ENCODE results near the gene SLC25A52. TPM values are rescaled to one million over a fixed set of nuclear protein-coding genes. Genes with fewer than 3 reads are reported as not detected.

Gene SLC25A52
- total and polyA plus RNA-seq, 2 experiments from 2014 or later, result not detected

- no peak for TF ChIP-seq ETS1 (IDR thresholded peaks at IDR 0.05)
Measured at GRCh38 chr18:31750273-31750672, 10.4 kb downstream of the SLC25A52 start (continued).

GRCh38 chr18:31746396-31746795 lies 14.3 kb downstream of the SLC25A52 start:
- H3K9me3 Mint-ChIP-seq, result peaks cover 13% of the 10 kb centered on the region
- H3K27ac ChIP-seq (ENCODE audit: low read depth), result no peak overlapping the region
- H3K4me2 ChIP-seq, result no peak overlapping the region
- peaks cover 12% of the 10 kb centered on the region for H3K4me1 Mint-ChIP-seq
- no peaks in the 10 kb centered on the region for H3K79me2 ChIP-seq (replicated peaks; ENCODE audit: insufficient read depth)
- H3K36me3 Mint-ChIP-seq (ENCODE audit: low read depth), result peaks cover 17% of the 10 kb centered on the region; the same call in 2 of the 3 replicates
- DNase-seq (ENCODE audit: low spot score) (no peak), ATAC-seq (no peak)
- H2AFZ ChIP-seq, result no peak overlapping the region
- H3F3A ChIP-seq (replicated peaks; ENCODE audit: low read depth), result no peaks in the 10 kb centered on the region
- H3K4me3 Mint-ChIP-seq, result no peak overlapping the region
- 0 out of 2 replicates have a peak, but pooled peaks cover 5% of the 10 kb centered on the region for H3K36me3 ChIP-seq (ENCODE audit: insufficient read depth)
- no peak overlapping the region for H3K27ac Mint-ChIP-seq
- H3K4me1 ChIP-seq (ENCODE audit: insufficient read depth), result 0 out of 2 replicates have a peak, but pooled peaks cover 10% of the 10 kb centered on the region
- peaks cover 12% of the 10 kb centered on the region for H3K27me3 Mint-ChIP-seq (ENCODE audit: insufficient read depth, low read depth, poor library complexity)
- H3K27me3 ChIP-seq (ENCODE audit: insufficient read depth), result no peaks in the 10 kb centered on the region
- H3K9me2 ChIP-seq (ENCODE audit: insufficient read depth), result 0 out of 2 replicates have a peak, but pooled peaks cover 8% of the 10 kb centered on the region
- H3K4me3 ChIP-seq, result no peak overlapping the region
- H4K20me1 ChIP-seq (replicated peaks; ENCODE audit: insufficient read depth), result no peaks in the 10 kb centered on the region
- TF ChIP-seq CREB1 (CRISPR knock-in tag; IDR thresholded peaks at IDR 0.05; ENCODE audit: low read depth) (no peak), NANOG (IDR thresholded peaks at IDR 0.05; ENCODE audit: borderline replicate concordance) (no peak), ZNF331 (CRISPR knock-in tag; IDR thresholded peaks at IDR 0.05; ENCODE audit: low read depth) (no peak), REST (IDR thresholded peaks at IDR 0.05; ENCODE audit: unreplicated experiment) (no peak), STAT1 (IDR thresholded peaks at IDR 0.05; ENCODE audit: unreplicated experiment) (no peak), ETS1 (IDR thresholded peaks at IDR 0.05) (no peak), ZNF114 (CRISPR knock-in tag; IDR thresholded peaks at IDR 0.05) (no peak), ZNF462 (CRISPR knock-in tag; IDR thresholded peaks at IDR 0.05) (no peak), POLR2AphosphoS5 (IDR thresholded peaks at IDR 0.05; ENCODE audit: low read depth) (no peak), EZH2phosphoT487 (IDR thresholded peaks at IDR 0.05; ENCODE audit: unreplicated experiment) (no peak), CTCF (conservative IDR thresholded peaks at IDR 0.05; ENCODE audit: low read depth in 2 of 2) (no peak), EZH2 (IDR thresholded peaks at IDR 0.05; ENCODE audit: low read depth, unreplicated experiment) (no peak)

Measured in GM23338 (cell line).